Thyroid gland (tissue), 4 donors: ENCODE measurements around the gene DCTN1. TPM values are rescaled to one million over a fixed set of nuclear protein-coding genes. Genes with fewer than 3 reads are reported as not detected.

ENCODE experiments used
- DNase-seq, 2 donors: peaks; one replicate each; pipeline ENCODE4 v3.0.0-alpha.2; 2019
- H3K27ac ChIP-seq, 3 donors: fragments of 200-600 bp; sonication (generic); 1 replicate in 2 of 3; 2 replicates in 1 of 3; pipeline ENCODE4 v1.5.1; 2016 to 2019; ENCODE audit warnings: mild to moderate bottlenecking in 1 of 3, moderate library complexity in 1 of 3
- H3K27me3 ChIP-seq: fragments of 200-600 bp; sonication (generic); one replicate; pipeline ENCODE4 v1.5.1; 2019
- H3K36me3 ChIP-seq, 2 donors: fragments of 200-600 bp; sonication (generic); one replicate each; pipeline ENCODE4 v1.5.1; 2016 to 2019
- H3K4me1 ChIP-seq, 2 donors: fragments of 200-600 bp; sonication (generic); one replicate each; pipeline ENCODE4 v1.5.1; 2017 to 2019
- H3K4me3 ChIP-seq, 3 donors: fragments of 200-600 bp; sonication (generic); replicated peaks in 1 of 3; 1 replicate in 2 of 3; 2 replicates in 1 of 3; pipeline ENCODE4 v1.5.1; 2016; ENCODE audit warnings: mild to moderate bottlenecking in 1 of 3
- H3K9me3 ChIP-seq: fragments of 200-600 bp; sonication (generic); one replicate; pipeline ENCODE4 v1.5.1; 2017
- CTCF ChIP-seq, 6 experiments: fragments of 200-600 bp in 3 of 6; fragments of 450-650 bp in 3 of 6; sonication (generic) in 3 of 6; IDR thresholded peaks; one replicate each; pipeline ENCODE4 v1.5.1; 2016 to 2019; ENCODE audit warnings: antibody characterized with exemption in 6 of 6, mild to moderate bottlenecking in 2 of 6, inconsistent platforms in 1 of 6, moderate library complexity in 1 of 6
- POLR2A ChIP-seq, 2 donors: fragments of 450-650 bp; IDR thresholded peaks; one replicate each; pipeline ENCODE4 v1.6.1; 2017; ENCODE audit warnings: antibody characterized with exemption in 2 of 2, mild to moderate bottlenecking in 2 of 2, moderate library complexity in 1 of 2
- WGBS, 2 donors: methylation state at CpG; one replicate each; pipeline ENCODE4 v1.1.5; 2017; 5-methylcytosine and 5-hydroxymethylcytosine counted together
- intact Hi-C: fragments of 100-400 bp; cut with DNase I; formaldehyde crosslinking; loops from one replicate; pipeline ENCODE4 v1.15.1; 2023
- total RNA-seq, 4 donors: library from RNA; depleted of rRNA; stranded (reverse); fragments of >200 nt; gene quantifications; one replicate each; pipeline ENCODE4 v1.2.3, GENCODE V29; 2016

Gene DCTN1
- total RNA-seq = 100 to 1,000 TPM in 3 of 4 donors, 10 to 100 TPM in 1; 82.6 to 124 (median 108) TPM

GRCh38 chr2:74379851-74380789 is at the start of gene DCTN1:
TSS of gene DCTN1 (minus strand) at chr2:74380311. CDS start at chr2:74380037, 274 bp downstream.
- H3K9me3 ChIP-seq = no peaks in the 10 kb centered on the region
- intact Hi-C loops = no loop called here
- DNase-seq = peak; percentile 38 to 42
- 25 to 27% methylated on average over 8 to 14 of the region's 14 CpGs for WGBS, 2 donors
- H3K4me3 ChIP-seq = peak within 1 kb of the TSS in 1 of 3 donors; percentile 18
- peaks cover 19 to 32% of the 10 kb centered on the region in 2 donors for H3K4me1 ChIP-seq
- H3K27me3 ChIP-seq = no peaks in the 10 kb centered on the region
- peaks cover 7 to 13% of the 10 kb centered on the region in 2 donors for H3K36me3 ChIP-seq
- H3K27ac ChIP-seq = no peak within 1 kb of the TSS
- TF ChIP-seq CTCF (IDR thresholded peaks at IDR 0.05) (no peak), POLR2A (IDR thresholded peaks at IDR 0.05) (no peak)

- Histone ChIP-seq H3K27me3 (no peaks in the 10 kb centered on the region), H3K9me3 (no peaks in the 10 kb centered on the region), H3K4me3 (no peak overlapping the region), H3K27ac (no peak overlapping the region), H3K4me1 (no peaks in the 10 kb centered on the region), H3K36me3 (peaks cover 32 to 33% of the 10 kb centered on the region in 2 donors)
- 90 to 92% methylated on average over 5 of the region's 5 CpGs for WGBS, 2 donors
- intact Hi-C loops = no loop called here
- DNase-seq = no peak
- TF ChIP-seq POLR2A (IDR thresholded peaks at IDR 0.05) = no peak
- no peak for TF ChIP-seq CTCF (IDR thresholded peaks at IDR 0.05)
These were observed 48.6 kb upstream of the DCTN1 start for GRCh38 chr2:74428675-74429074.

- H3K27ac ChIP-seq = no peak overlapping the region
- TF ChIP-seq POLR2A (IDR thresholded peaks at IDR 0.05) = no peak
- TF ChIP-seq CTCF (IDR thresholded peaks at IDR 0.05) = no peak
- intact Hi-C loops = no loop called here
- DNase-seq = no peak
- H3K9me3 ChIP-seq = no peaks in the 10 kb centered on the region
- H3K27me3 ChIP-seq = no peaks in the 10 kb centered on the region
- no peak overlapping the region for H3K4me3 ChIP-seq
- WGBS, 2 donors = 91 to 92% methylated on average over 3 of the region's 3 CpGs
- H3K36me3 ChIP-seq = peaks cover 32 to 33% of the 10 kb centered on the region in 2 donors
- no peaks in the 10 kb centered on the region for H3K4me1 ChIP-seq
These were observed 47.4 kb upstream of the DCTN1 start for GRCh38 chr2:74427551-74427950.

- peaks cover 4 to 5% of the 10 kb centered on the region in 2 donors for H3K4me1 ChIP-seq
These were observed 46.2 kb upstream of the DCTN1 start for GRCh38 chr2:74426181-74426758.

More at GRCh38 chr2:74426181-74426758, 46.2 kb upstream of the DCTN1 start:
- 83 to 88% methylated on average over 12 to 14 of the region's 14 CpGs for WGBS, 2 donors
- Histone ChIP-seq H3K36me3 (peaks cover 27 to 33% of the 10 kb centered on the region in 2 donors), H3K9me3 (no peaks in the 10 kb centered on the region), H3K27ac (no peak overlapping the region), H3K4me3 (no peak overlapping the region), H3K27me3 (no peaks in the 10 kb centered on the region)
- TF ChIP-seq CTCF (IDR thresholded peaks at IDR 0.05) (no peak), POLR2A (IDR thresholded peaks at IDR 0.05) (no peak)
- no peak for DNase-seq
- intact Hi-C loops = no loop called here
